ENCODE results near the gene RS1. TPM values are rescaled to one million over a fixed set of nuclear protein-coding genes. Genes with fewer than 3 reads are reported as not detected.

RS1 gene
- total RNA-seq, 4 donors from 2014 or later: not detected

DNA sequence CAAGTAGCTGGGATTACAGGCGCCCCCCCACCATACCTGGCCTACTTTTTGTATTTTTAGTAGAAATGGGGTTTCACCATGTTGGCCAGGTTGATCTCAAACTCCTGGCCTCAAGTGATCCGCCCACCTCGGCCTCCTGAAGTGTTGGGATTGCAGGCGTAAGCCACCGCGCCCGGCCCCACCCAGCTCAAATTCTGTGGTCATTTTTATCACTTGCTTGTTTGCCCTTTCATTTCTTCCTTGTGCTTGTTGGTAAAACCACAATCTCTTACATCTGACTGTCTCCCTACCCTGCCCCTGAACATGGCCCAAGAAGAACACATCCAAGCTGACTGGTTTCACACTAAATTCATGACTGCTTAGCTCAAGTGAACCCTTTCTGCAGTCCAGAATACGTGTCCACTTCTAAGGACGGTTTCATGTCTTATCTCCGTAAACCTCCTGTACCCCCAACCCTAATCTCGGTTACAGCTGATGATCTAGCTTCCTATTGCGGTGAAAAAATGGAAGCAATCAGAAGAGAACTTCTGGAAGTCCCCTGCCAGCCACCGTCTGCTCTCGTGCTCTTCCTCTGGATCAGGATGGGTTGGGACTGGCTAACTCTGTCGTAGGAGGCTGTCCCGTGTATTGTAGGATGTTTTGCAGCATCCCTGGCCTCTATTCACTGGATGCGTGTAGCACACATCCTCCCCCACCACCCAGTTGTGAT is 5.4 kb upstream of the RS1 start:
- TF ChIP-seq EP300 (IDR thresholded peaks at IDR 0.05; ENCODE audit: low read depth) (no peak), POLR2A (IDR thresholded peaks at IDR 0.05) (no peak), POLR2AphosphoS5 (IDR thresholded peaks at IDR 0.05) (no peak)
- TF ChIP-seq, protein P1, sequence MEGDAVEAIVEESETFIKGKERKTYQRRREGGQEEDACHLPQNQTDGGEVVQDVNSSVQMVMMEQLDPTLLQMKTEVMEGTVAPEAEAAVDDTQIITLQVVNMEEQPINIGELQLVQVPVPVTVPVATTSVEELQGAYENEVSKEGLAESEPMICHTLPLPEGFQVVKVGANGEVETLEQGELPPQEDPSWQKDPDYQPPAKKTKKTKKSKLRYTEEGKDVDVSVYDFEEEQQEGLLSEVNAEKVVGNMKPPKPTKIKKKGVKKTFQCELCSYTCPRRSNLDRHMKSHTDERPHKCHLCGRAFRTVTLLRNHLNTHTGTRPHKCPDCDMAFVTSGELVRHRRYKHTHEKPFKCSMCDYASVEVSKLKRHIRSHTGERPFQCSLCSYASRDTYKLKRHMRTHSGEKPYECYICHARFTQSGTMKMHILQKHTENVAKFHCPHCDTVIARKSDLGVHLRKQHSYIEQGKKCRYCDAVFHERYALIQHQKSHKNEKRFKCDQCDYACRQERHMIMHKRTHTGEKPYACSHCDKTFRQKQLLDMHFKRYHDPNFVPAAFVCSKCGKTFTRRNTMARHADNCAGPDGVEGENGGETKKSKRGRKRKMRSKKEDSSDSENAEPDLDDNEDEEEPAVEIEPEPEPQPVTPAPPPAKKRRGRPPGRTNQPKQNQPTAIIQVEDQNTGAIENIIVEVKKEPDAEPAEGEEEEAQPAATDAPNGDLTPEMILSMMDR (IDR thresholded peaks at IDR 0.05): no peak
- Histone ChIP-seq H3K9me3 (no peaks in the 10 kb centered on the region), H3K27ac (no peak overlapping the region), H3K27me3 (no peaks in the 10 kb centered on the region), H3K4me1 (no peaks in the 10 kb centered on the region), H3K36me3 (no peaks in the 10 kb centered on the region), H3K4me3 (no peak overlapping the region)
- in situ Hi-C loops (cut with MboI; ENCODE audit: low pct_ligation_motif_present in 1 of 4, low pct_unique_long_range_greater_than_20kb in 1 of 4, low sequenced_read_pairs in 3 of 4): no loop called here
- intact Hi-C loops (cut with DNase I; ENCODE audit: low total_unique reads): loop anchor here (5.0 kb wide), 1 partner anchor 1240 kb away; no protein-coding TSS in a partner anchor
- peak; percentile 13 for DNase-seq
- 78% methylated on average over 17 of the region's 17 CpGs; no CpG with 5 or more reads in 1 of the 2 donors for WGBS, 2 donors (ENCODE audit: low coverage in 1 of 2)

DNA sequence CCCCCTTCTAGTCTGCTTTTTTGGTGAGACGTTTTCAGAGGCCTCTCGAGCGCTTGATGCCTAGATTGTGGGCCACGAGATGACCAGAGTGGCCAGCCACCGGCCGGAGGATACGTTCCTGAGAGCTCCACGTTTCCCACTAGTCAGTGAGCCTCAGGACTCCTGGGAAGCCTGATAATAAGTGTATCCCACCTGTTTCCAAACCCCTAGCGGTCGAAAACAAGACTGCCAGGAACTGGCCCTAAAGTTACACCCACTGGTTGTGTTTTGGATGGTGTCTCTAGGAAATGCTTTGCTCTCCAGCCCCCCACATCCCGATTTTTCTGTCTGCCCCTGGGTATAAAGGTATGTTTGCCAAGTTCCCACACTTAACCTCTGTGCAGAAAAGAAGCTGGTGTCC is 4.6 kb upstream of the RS1 start:
- TF ChIP-seq POLR2AphosphoS5 (IDR thresholded peaks at IDR 0.05): no peak
- TF ChIP-seq, protein P1 (IDR thresholded peaks at IDR 0.05): no peak
- TF ChIP-seq POLR2A (IDR thresholded peaks at IDR 0.05): no peak
- TF ChIP-seq EP300 (IDR thresholded peaks at IDR 0.05; ENCODE audit: low read depth): no peak
- WGBS, 2 donors (ENCODE audit: low coverage in 1 of 2): 77% methylated on average over 11 of the region's 11 CpGs; no CpG with 5 or more reads in 1 of the 2 donors
- H3K36me3 ChIP-seq: no peaks in the 10 kb centered on the region
- no peak overlapping the region for H3K27ac ChIP-seq
- no peaks in the 10 kb centered on the region for H3K27me3 ChIP-seq
- no peak overlapping the region for H3K4me3 ChIP-seq
- H3K9me3 ChIP-seq: no peaks in the 10 kb centered on the region
- intact Hi-C loops (cut with DNase I; ENCODE audit: low total_unique reads): loop anchor here (5.0 kb wide), 1 partner anchor 1241 kb away; no protein-coding TSS in a partner anchor
- no peaks in the 10 kb centered on the region for H3K4me1 ChIP-seq
- no peak for DNase-seq
- in situ Hi-C loops (cut with MboI; ENCODE audit: low pct_ligation_motif_present in 1 of 4, low pct_unique_long_range_greater_than_20kb in 1 of 4, low sequenced_read_pairs in 3 of 4): no loop called here

- no peak for TF ChIP-seq EP300 (IDR thresholded peaks at IDR 0.05; ENCODE audit: low read depth)
- no peak for TF ChIP-seq POLR2AphosphoS5 (IDR thresholded peaks at IDR 0.05)
- TF ChIP-seq, protein P1 (IDR thresholded peaks at IDR 0.05): no peak
- TF ChIP-seq POLR2A (IDR thresholded peaks at IDR 0.05): no peak
- DNase-seq: no peak
- H3K27ac ChIP-seq: no peak overlapping the region
- in situ Hi-C loops (cut with MboI; ENCODE audit: low pct_ligation_motif_present in 1 of 4, low pct_unique_long_range_greater_than_20kb in 1 of 4, low sequenced_read_pairs in 3 of 4) (no loop called here), intact Hi-C loops (cut with DNase I; ENCODE audit: low total_unique reads) (loop anchor here (5.0 kb wide), 1 partner anchor 1241 kb away; no protein-coding TSS in a partner anchor)
- H3K27me3 ChIP-seq: no peaks in the 10 kb centered on the region
- no peaks in the 10 kb centered on the region for H3K4me1 ChIP-seq
- WGBS, 2 donors (ENCODE audit: low coverage in 1 of 2): 85% methylated on average over 10 of the region's 10 CpGs; no CpG with 5 or more reads in 1 of the 2 donors
- H3K4me3 ChIP-seq: no peak overlapping the region
- H3K9me3 ChIP-seq: no peaks in the 10 kb centered on the region
- no peaks in the 10 kb centered on the region for H3K36me3 ChIP-seq
Observed at GRCh38 chrX:18676050-18676449, 4.1 kb upstream of the RS1 start.

DNA sequence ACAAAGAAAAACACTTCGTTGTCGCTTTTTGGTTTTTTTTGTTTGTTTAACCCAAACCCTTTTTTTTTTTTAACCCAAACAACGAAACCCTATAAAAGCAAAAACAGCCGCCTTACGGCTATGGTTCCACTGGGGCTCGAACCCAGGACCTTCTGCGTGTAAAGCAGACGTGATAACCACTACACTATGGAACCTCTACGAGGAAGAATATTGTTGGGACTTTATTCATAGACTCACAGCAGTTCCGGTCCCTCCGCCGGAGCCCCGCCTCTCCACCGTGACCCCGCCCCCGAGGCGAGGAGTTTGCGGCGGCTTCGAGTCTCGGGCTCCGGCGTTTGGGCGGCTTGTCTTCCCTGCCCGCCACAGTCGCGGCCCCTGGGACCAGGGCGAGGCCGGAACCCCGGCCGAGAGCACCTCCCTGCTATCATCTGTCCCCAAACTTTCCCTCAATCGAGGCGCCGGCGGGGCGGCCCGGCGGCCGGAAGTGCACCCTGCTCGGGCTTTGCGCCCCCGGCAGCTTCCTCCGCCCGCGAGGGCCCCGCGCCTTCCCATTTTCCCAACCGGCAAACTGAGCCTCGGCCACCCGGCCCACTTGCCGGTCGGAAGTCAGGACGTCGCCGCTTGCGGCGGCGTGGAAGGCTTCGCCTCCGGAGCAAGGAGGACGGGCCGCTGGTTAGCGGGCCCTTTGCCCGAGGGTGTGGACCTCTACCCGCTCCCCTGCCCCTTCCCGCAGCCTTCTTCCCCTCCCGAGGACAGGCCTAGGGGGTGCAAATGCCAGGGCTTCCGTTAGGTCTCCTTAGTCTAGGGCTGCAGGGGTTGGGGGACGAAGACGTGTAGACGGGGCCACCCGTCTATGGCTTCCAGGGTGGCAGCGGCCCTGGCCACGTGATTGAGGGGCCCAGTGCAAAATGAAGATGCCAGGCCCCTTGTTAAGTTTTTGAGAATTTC is 3.2 kb upstream of the RS1 start:
- Histone ChIP-seq H3K4me1 (no peaks in the 10 kb centered on the region), H3K36me3 (no peaks in the 10 kb centered on the region), H3K27ac (peak overlapping the region; percentile 82 to 93 (median 88)), H3K9me3 (no peaks in the 10 kb centered on the region), H3K4me3 (peak overlapping the region; percentile 56 to 77 (median 66)), H3K27me3 (no peaks in the 10 kb centered on the region)
- TF ChIP-seq POLR2A (IDR thresholded peaks at IDR 0.05): peak; percentile 30
- TF ChIP-seq POLR2AphosphoS5 (IDR thresholded peaks at IDR 0.05): peak in 2 of 3 donors; percentile 42 to 45
- no peak for TF ChIP-seq EP300 (IDR thresholded peaks at IDR 0.05; ENCODE audit: low read depth)
- 0 to 42% methylated on average over 8 to 43 of the region's 74 CpGs for WGBS, 2 donors (ENCODE audit: low coverage in 1 of 2)
- in situ Hi-C loops (cut with MboI; ENCODE audit: low pct_ligation_motif_present in 1 of 4, low pct_unique_long_range_greater_than_20kb in 1 of 4, low sequenced_read_pairs in 3 of 4): loop anchor here in 1 of 4 donors (25.0 kb wide), 1 partner anchor 263 kb away; no protein-coding TSS in a partner anchor
- intact Hi-C loops (cut with DNase I; ENCODE audit: low total_unique reads): loop anchor here (5.0 kb wide), 1 partner anchor 1242 kb away; no protein-coding TSS in a partner anchor
- peak; percentile 78 for DNase-seq

Data from transverse colon (tissue), 4 donors.